ENCODE measurements around the gene ABHD16A.

The ABHD16A gene

DNA sequence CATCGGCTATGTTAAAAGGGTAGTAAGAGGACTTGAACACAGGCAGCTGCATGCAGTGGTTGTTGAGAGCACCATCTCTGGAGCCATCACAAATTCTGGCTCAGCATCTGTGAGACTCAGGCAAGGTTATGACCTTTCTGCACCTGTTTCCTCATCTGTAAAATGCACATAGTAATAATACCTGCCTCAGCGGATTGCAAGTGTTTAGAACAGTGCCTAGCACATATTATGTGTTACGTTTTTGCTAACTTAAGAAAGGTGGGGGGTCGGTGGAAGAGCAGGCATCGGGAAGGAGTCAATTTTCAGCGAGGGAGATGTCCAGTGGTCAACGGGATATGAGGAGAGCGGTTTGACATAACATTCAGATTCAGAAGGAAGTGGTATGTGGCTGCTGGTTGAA is 25.2 kb downstream of the ABHD16A start:
- Histone ChIP-seq H3K36me3 (replicated peaks) (peaks cover 5% of the 10 kb centered on the region), H3K27ac (no peak overlapping the region), H3K27me3 (replicated peaks) (no peaks in the 10 kb centered on the region), H3K4me3 (ENCODE audit: low read depth, low read length) (no peak overlapping the region)
- TF ChIP-seq, protein P1, sequence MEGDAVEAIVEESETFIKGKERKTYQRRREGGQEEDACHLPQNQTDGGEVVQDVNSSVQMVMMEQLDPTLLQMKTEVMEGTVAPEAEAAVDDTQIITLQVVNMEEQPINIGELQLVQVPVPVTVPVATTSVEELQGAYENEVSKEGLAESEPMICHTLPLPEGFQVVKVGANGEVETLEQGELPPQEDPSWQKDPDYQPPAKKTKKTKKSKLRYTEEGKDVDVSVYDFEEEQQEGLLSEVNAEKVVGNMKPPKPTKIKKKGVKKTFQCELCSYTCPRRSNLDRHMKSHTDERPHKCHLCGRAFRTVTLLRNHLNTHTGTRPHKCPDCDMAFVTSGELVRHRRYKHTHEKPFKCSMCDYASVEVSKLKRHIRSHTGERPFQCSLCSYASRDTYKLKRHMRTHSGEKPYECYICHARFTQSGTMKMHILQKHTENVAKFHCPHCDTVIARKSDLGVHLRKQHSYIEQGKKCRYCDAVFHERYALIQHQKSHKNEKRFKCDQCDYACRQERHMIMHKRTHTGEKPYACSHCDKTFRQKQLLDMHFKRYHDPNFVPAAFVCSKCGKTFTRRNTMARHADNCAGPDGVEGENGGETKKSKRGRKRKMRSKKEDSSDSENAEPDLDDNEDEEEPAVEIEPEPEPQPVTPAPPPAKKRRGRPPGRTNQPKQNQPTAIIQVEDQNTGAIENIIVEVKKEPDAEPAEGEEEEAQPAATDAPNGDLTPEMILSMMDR (IDR thresholded peaks at IDR 0.05; ENCODE audit: low read depth, low read length, missing control alignments), result no peak
- no peak for DNase-seq
- in situ Hi-C loops (cut with HindIII; ENCODE audit: low pct_ligation_motif_present, low sequenced_read_pairs), result no loop called here

DNA sequence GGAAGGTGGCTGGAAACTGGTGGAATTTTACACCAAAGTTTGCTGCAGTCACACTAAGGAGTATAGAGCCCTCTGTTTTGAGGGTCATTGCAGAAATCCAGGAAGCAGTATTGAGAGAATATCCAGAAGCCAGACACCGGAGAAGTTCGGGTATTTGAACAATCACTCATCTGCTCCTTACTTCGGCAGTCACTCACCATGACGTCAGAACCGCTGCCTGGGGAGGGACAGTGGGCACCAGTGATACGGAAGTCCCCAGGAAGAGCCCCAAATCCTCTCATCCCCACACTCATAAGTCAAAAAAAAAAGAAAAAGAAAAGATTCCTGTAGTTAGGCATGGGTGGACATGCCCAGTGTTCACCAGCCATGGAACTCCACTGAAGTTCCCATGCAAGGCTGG is 26.2 kb downstream of the ABHD16A start:
- in situ Hi-C loops (cut with HindIII; ENCODE audit: low pct_ligation_motif_present, low sequenced_read_pairs), result no loop called here
- Histone ChIP-seq H3K27ac (no peak overlapping the region), H3K36me3 (replicated peaks) (peaks cover 16% of the 10 kb centered on the region), H3K27me3 (replicated peaks) (no peaks in the 10 kb centered on the region), H3K4me3 (ENCODE audit: low read depth, low read length) (no peak overlapping the region)
- TF ChIP-seq, protein P1 (IDR thresholded peaks at IDR 0.05; ENCODE audit: low read depth, low read length, missing control alignments), result no peak
- no peak for DNase-seq

DNA sequence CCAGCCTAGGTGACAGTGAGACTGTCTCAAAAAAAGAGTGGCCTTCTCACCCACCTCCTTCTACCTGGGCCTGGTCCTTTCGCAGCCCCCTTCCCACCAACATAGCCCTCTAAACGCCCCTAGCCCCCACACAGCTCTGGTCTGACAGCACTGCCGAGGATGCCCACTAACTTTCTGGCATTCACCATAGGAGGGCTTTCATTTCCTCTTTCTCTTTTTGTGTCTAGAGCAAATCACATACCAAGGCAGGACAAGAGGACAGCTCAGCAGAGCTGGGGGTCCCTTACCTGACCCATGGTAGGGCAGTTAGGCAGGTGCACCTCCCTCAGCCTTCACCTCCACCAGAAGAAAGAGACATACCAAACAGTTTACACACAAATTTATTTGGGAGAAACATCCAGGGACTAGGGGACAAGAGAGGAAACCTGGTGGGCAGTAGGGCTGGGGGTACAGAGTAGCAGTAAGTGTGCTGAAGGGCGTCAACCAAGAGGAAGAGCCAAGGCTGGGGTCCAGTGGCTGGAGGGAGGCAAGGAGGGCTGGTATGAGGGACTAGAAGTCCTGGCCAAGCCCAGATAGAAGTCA is 26.7 kb downstream of the ABHD16A start:
- Histone ChIP-seq H3K36me3 (replicated peaks) (peaks cover 20% of the 10 kb centered on the region), H3K27me3 (replicated peaks) (no peaks in the 10 kb centered on the region), H3K4me3 (ENCODE audit: low read depth, low read length) (no peak overlapping the region), H3K27ac (no peak overlapping the region)
- in situ Hi-C loops (cut with HindIII; ENCODE audit: low pct_ligation_motif_present, low sequenced_read_pairs), result no loop called here
- DNase-seq, result no peak
- TF ChIP-seq, protein P1 (IDR thresholded peaks at IDR 0.05; ENCODE audit: low read depth, low read length, missing control alignments), result no peak

DNA sequence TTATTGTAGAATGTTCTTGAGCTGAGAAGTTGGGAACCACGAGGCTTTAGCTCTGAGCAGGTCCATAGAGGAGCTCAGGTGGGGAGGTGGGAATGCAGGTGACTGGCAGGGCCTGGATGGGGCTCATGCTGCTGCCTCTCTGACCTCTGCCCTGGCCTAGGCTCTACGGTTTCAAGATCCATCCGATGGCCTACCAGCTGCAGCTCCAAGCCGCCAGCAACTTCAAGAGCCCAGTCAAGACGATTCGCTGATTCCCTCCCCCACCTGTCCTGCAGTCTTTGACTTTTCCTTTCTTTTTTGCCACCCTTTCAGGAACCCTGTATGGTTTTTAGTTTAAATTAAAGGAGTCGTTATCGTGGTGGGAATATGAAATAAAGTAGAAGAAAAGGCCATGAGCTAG is 33.4 kb downstream of the ABHD16A start, which contains the start of gene LY6G5B:
TSS of gene LY6G5B (plus strand) at position 301 of the 400 bp plus-strand sequence. CDS start 975 bp downstream, outside the sequence.
- no peak for DNase-seq
- in situ Hi-C loops (cut with HindIII; ENCODE audit: low pct_ligation_motif_present, low sequenced_read_pairs), result no loop called here
- TF ChIP-seq, protein P1 (IDR thresholded peaks at IDR 0.05; ENCODE audit: low read depth, low read length, missing control alignments), result no peak
- Histone ChIP-seq H3K36me3 (replicated peaks) (peaks cover 72% of the 10 kb centered on the region), H3K4me3 (ENCODE audit: low read depth, low read length) (no peak within 1 kb of the TSS), H3K27ac (no peak within 1 kb of the TSS), H3K27me3 (replicated peaks) (no peaks in the 10 kb centered on the region)

DNA sequence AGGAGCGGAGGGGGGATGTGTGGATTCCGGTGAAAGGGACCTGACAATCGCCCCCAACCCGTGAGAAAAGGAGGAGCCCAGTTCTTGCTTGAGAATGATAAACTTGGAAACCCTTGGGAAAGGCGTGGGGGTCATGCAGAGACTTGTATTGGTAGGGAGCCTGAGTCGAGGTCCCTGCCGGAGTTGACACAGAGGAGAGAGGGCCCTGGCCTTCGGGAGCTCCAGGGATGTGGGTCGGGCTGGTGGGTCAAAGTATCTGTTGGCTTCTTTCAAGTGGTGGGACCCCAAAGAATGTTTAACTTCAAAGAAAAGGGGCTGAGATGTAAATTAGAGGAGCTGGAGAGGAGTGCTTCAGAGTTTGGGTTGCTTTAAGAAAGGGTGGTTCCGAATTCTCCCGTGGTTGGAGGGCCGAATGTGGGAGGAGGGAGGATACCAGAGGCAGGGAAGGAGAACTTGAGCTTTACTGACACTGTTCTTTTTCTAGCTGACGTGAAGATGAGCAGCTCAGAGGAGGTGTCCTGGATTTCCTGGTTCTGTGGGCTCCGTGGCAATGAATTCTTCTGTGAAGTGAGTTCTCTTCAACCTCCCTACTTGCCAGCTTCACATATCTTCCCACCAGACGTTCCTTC is 36.7 kb downstream of the ABHD16A start:
- Histone ChIP-seq H3K27ac (peak overlapping the region; percentile 72), H3K4me3 (ENCODE audit: low read depth, low read length) (peak overlapping the region; percentile 77), H3K36me3 (replicated peaks) (peaks cover 58% of the 10 kb centered on the region), H3K27me3 (replicated peaks) (no peaks in the 10 kb centered on the region)
- TF ChIP-seq, protein P1 (IDR thresholded peaks at IDR 0.05; ENCODE audit: low read depth, low read length, missing control alignments), result no peak
- no peak for DNase-seq
- in situ Hi-C loops (cut with HindIII; ENCODE audit: low pct_ligation_motif_present, low sequenced_read_pairs), result no loop called here
